OCI-LY7 (cell line): ENCODE data around the gene ERCC8.

Experiments used
- CTCF ChIP-seq: fragments of 200-600 bp; sonication (generic); conservative IDR thresholded peaks from 2 replicates; pipeline ENCODE4 v1.5.1; 2014; ENCODE audit warnings: mild to moderate bottlenecking, antibody characterized with exemption, low read length, moderate library complexity, mixed read lengths
- EZH2phosphoT487 ChIP-seq: fragments of 200-600 bp; sonication (generic); IDR thresholded peaks from 2 replicates; pipeline ENCODE4 v1.6.1; 2018; ENCODE audit warnings: low read depth, borderline replicate concordance, mild to moderate bottlenecking, mixed run types, antibody characterized with exemption, low read length, moderate library complexity, mixed read lengths

- no peak for TF ChIP-seq EZH2phosphoT487
- TF ChIP-seq CTCF = no peak
These were observed 44.9 kb upstream of the ERCC8 start for GRCh38 chr5:60989790-60990189.
